ENCODE results near the gene RNF10.
A peak's percentile ranks its signal among the peaks of the same experiment; 100 is the strongest.
"Not testable (repeated sequence)": the region's sequence is repeated elsewhere in the genome, so short reads cannot be mapped to it uniquely, and the experiment has no call there.

RNF10 gene

GRCh38 chr12:120528861-120529525 lies 5.2 kb upstream of the RNF10 start, which contains the start of gene COQ5:
TSS of gene COQ5 (minus strand) at chr12:120529158. CDS start at chr12:120529141, 17 bp downstream.
- DNase-seq (ENCODE audit: low read depth) = peak; percentile 72

DNA sequence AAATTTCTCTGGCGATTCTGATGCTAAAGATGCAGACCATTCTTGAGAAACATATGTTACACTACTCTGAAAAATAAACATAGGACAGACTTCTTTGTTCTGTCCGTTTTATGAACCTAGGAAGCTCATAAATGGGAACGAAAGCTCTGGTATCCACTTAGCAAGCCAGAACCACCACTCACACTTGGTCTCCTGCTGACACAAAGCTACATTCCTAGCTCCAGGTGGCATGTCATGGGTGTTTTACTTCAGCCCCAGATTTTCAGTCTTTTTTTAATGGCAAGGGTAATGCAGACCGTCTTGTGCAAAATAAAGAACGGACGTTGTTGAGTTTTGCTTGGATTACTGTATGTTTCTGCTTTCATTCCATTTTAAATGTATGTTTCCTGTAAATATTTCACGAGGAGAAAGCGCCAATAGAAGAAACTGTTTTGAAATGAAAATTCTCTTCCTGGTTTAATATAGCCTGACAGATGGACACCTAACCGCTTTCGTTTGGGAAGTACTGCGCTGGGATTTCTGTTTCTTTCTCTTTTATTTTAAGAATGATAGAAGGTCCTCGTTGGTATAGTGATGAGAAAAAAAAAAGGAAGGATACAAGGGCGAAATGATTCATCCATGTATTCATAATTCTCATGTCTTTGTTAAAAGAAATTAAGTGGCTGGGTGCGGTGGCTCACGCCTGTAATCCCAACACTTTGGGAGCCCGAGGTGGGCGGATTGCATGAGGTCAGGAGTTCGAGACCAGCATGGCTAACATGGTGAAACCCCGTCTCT lies 4.3 kb upstream of the RNF10 start:
- DNase-seq (ENCODE audit: low read depth) = no peak

DNA sequence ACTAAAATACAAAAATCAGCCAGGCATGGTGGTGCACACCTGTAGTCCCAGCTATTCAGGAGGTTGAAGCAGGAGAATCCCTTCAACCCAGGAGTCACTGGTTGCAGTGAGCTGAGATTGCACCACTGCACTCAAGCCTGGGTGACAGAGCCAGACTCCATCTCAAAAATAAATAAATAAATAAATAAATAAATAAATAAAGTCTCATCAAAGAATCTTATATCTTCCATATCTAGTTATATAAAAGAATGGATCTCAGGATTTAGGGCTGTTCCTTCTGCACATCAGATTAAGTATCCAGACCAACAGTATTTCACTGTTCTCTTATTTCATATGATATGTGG lies 3.8 kb upstream of the RNF10 start:
- DNase-seq (ENCODE audit: low read depth) = not testable (repeated sequence)

GRCh38 chr12:120532701-120533238 lies 1.4 kb upstream of the RNF10 start:
- no peak for DNase-seq (ENCODE audit: low read depth)

- DNase-seq (ENCODE audit: low read depth) = peak; percentile 34
Measured at GRCh38 chr12:120534703-120535655, 823 bp downstream of the RNF10 start.

DNA sequence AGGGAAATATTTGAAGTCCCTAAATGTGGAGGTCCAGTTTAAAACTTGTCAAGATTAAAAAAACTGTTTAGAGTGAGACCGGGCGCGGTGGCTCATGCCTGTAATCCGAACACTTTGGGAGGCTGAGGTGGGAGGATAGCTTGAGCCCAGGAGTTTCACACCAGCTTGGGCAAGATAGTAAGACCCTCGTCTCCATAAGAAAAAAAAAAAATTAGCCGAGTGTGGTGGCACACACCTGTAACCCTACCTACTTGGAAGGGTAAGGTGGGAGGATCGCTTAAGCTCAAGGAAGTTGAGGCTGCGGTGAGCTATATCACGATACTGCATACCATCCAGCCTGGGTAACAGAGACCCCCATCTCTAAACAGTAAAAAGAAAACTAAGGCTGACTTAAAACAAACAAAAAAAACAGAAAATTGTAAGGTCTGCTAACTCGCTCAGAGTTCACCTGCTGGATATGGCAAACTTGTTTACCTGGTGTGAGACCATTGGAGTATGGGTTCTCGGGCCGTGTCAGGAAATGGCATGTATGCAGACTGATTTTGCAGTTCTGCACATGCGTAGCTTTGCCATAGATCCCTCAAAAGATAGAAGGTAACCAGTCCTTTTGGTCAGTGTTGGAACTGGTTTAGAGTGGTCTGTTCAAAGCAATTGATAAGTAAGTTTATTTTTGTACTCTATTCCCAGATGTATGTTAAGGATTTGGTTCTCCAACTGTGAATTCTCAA lies 2.1 kb downstream of the RNF10 start:
- DNase-seq (ENCODE audit: low read depth) = peak; percentile 9

GRCh38 chr12:120537856-120538220 lies 3.7 kb downstream of the RNF10 start:
- DNase-seq (ENCODE audit: low read depth) = no peak

GRCh38 chr12:120538281-120539156 lies 4.4 kb downstream of the RNF10 start:
- no peak for DNase-seq (ENCODE audit: low read depth)

- DNase-seq (ENCODE audit: low read depth) = no peak
Measured at GRCh38 chr12:120539303-120539702, 5.1 kb downstream of the RNF10 start.

DNA sequence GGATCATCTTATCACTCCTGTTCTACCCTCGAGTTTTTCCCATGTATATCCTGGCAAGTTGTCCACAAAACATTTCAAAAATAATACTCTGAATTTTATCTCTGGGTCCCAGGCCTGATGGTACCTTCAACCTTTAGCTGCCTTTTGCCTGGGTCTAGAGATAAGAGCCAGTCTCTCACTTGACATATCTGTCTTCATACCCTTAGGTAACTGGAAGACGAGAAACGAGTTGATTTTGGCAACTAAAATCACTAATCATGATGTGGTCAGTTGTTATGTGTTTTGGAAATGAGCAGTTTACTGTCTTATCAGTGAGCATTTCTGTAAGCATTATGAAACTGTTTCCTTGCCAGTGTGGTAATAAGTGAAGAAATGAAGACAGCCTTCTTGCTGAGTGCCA lies 6.3 kb downstream of the RNF10 start:
- DNase-seq (ENCODE audit: low read depth) = no peak

DNA sequence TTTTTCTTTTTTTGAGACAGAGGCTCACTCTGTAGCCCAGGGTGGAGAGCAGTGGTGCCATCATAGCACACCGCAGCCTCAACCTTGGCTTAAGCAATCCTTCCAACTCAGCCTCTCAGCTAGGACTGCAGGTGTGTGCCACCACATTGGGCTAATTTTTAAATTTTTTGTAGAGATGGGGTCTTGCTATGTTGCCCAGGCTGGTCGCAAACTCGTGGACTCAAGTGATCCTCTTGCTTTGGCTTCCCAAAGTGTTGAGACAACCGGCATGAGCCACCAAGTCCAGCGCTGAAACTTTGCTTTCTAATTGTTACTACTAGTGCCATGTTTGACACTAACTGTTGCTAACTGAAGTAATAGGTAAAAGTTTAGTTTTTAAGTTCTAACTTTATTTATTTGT lies 8.0 kb downstream of the RNF10 start:
- no peak for DNase-seq (ENCODE audit: low read depth)

GRCh38 chr12:120544691-120545090 lies 10.5 kb downstream of the RNF10 start:
- no peak for DNase-seq (ENCODE audit: low read depth)

DNA sequence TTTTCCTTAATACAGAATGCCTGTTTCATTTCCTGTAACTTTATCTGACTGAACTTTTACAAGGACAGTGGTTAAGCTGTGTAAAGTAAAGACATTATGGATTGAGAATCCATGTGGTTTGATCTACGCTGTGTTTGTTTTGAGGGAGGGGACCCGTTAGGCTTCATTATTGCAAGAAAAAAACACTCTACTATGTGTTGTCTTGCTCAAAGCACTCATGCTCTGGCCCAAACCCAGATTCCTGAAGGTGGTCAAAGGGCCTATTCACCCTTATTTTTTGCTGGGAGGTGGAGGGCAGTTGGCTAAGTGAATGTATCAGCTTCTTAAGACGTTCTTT lies 11.9 kb downstream of the RNF10 start:
- DNase-seq (ENCODE audit: low read depth) = no peak

DNA sequence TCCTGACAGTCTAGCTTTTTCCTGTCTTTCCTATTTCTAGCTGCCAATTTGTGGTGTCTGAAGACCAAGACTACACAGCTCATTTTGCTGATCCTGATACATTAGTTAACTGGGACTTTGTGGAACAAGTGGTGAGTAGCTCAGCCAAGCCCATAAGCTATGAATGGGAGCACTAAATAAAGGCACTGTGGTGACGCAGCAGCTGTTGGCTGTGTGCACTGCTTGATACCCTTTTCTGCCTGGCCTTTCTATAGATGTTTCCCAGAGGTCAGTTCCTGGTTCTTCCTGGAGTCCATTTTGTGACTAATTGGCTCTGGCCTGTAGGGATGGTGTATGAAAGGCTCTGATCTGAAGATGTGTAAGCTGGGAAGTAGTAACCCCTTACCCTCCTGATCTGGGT lies 20.5 kb downstream of the RNF10 start:
- DNase-seq (ENCODE audit: low read depth) = no peak

- no peak for DNase-seq (ENCODE audit: low read depth)
Measured at GRCh38 chr12:120557589-120557988, 23.4 kb downstream of the RNF10 start.

DNA sequence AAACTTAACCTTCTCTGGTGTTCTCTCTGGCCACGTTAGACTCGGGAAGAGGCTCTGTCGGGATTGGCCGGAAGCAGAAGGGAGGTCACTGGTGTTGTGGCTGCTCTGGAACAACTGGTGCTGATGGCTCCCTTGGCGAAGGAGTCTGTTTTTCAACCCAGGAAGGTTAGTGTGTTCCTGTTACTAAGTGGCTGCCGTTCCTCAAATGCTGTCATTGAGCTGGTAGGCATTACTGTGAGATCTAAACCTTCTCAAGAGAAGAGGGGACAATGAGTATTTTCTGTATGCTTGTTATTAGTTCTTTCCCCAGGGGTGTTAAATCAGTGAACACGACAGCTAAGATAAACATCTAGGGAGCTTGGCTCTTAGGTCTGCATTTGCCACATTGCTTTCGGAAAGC lies 28.8 kb downstream of the RNF10 start:
- no peak for DNase-seq (ENCODE audit: low read depth)

GRCh38 chr12:120563495-120563894 lies 29.3 kb downstream of the RNF10 start:
- no peak for DNase-seq (ENCODE audit: low read depth)

DNA sequence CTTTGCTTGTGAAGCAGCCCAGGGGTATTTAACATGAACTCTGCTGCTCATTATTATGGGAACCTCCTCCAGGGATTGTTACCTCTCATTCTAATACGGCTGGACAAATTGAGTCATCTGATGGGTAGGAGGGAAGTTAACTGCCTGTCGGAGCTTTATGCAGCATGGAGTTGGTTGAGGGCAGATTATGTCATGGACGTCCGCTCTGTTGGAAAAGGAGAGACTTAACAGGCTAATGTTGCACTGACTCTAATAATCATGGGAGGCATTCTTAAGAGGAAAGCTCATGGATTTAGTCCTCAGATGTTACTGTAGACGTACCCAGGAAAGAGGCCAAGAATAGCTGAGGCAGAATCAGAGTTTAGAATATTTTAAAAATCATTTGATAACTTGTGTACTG lies 37.1 kb downstream of the RNF10 start:
- no peak for DNase-seq (ENCODE audit: low read depth)

DNA sequence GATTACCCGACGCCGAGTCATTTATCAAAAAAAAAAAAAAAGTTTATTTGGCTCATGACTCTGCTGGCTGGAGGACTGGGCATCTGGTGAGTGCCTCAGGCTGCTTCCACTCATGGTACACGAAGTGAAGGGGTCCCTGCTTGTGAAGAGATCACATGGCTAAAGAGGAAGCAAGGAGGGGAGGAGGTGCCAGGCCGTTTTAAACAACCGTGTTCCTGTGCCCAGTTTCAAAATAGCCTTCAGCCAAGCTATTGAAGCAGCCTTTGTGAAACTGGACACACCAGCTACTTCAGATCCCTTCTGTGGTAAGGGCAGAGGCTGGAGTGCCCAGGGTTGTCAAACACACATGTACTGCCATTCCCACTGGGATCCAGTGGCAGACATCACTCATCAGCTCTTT lies 39.4 kb downstream of the RNF10 start:
- no peak for DNase-seq (ENCODE audit: low read depth)

GRCh38 chr12:120574106-120574505 lies 40.0 kb downstream of the RNF10 start:
- DNase-seq (ENCODE audit: low read depth) = no peak

DNA sequence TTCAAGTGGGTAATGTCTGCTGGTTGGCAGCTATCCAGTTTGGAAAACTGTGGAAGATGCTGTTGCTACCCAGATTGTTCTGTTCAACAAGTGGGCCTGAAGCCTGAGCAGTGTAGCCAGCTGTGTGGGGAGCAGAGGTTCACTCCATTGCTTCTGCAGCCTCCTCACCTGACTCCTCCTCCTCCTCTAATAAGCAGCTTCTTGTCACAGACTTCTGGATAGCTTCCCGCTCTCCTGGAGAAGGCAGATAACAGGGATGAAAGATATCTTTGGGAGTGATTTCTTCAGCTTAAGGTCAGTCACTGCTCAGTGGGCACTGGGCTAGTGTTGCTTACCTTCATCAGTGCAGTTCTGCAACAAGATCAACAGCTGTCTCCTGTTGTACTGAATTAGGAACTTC lies 45.0 kb downstream of the RNF10 start:
- DNase-seq (ENCODE audit: low read depth) = no peak
